ENCODE results near the gene C2orf74. TPM values are rescaled to one million over a fixed set of nuclear protein-coding genes. Genes with fewer than 3 reads are reported as not detected.
"Not testable (repeated sequence)": the region's sequence is repeated elsewhere in the genome, so short reads cannot be mapped to it uniquely, and the experiment has no call there.

Gene C2orf74
- 10 to 100 TPM; 12.6 to 12.7 TPM for total RNA-seq

GRCh38 chr2:61161888-61162287, at the start of gene C2orf74:
Gene C2orf74, plus strand, starts transcription at chr2:61162188. Its CDS starts 327 bp downstream, at chr2:61162515.
- Mint-ChIP-seq H3K27ac (peak within 1 kb of the TSS; percentile 26), H3K4me1 (ENCODE audit: low read depth) (no peaks in the 10 kb centered on the region), H3K36me3 (ENCODE audit: low read depth) (peaks cover 39% of the 10 kb centered on the region), H3K27me3 (ENCODE audit: low read depth) (no peaks in the 10 kb centered on the region), H3K4me3 (no peak within 1 kb of the TSS), H3K9me3 (peaks cover 10% of the 10 kb centered on the region)
- DNase-seq, result no peak
- intact Hi-C loops (cut with micrococcal nuclease), result no loop called here
- CTCF ChIA-PET, result no interaction called here

DNA sequence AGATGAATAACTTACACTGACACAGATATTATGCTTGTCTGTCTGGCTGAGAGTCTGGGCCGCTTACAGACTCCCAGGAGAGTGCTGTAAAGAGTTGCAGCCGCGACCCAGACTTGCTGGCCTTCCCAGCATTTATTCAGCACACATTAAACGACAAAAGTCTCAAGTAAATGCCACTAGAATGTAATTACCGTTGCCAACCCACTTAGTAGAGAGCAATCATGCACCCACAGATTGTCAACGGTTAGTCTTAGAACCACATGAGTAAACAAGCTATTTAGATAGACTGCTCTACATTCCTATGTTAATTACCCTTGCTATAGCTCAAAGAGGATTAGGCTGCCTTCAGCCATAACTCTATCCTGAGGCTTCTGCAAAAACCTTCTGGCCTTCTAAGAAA, 47.8 kb upstream of the C2orf74 start:
- Mint-ChIP-seq H3K27me3 (ENCODE audit: low read depth) (no peaks in the 10 kb centered on the region), H3K27ac (no peak overlapping the region)

GRCh38 chr2:61116302-61116701, 45.7 kb upstream of the C2orf74 start:
- no peak overlapping the region for H3K4me3 Mint-ChIP-seq
- H3K9me3 Mint-ChIP-seq, result peaks cover 8% of the 10 kb centered on the region
- no peak for DNase-seq
- peaks cover 2% of the 10 kb centered on the region for H3K4me1 Mint-ChIP-seq (ENCODE audit: low read depth)
- intact Hi-C loops (cut with micrococcal nuclease), result no loop called here
- no peaks in the 10 kb centered on the region for H3K27me3 Mint-ChIP-seq (ENCODE audit: low read depth)
- H3K27ac Mint-ChIP-seq, result no peak overlapping the region
- CTCF ChIA-PET, result no interaction called here
- peaks cover 6% of the 10 kb centered on the region for H3K36me3 Mint-ChIP-seq (ENCODE audit: low read depth)

More for the DNA sequence above, 47.8 kb upstream of the C2orf74 start:
- Mint-ChIP-seq H3K9me3 (peaks cover 8% of the 10 kb centered on the region), H3K4me3 (no peak overlapping the region), H3K4me1 (ENCODE audit: low read depth) (peaks cover 2% of the 10 kb centered on the region), H3K36me3 (ENCODE audit: low read depth) (peaks cover 6% of the 10 kb centered on the region)
- intact Hi-C loops (cut with micrococcal nuclease), result no loop called here
- CTCF ChIA-PET, result no interaction called here
- no peak for DNase-seq

DNA sequence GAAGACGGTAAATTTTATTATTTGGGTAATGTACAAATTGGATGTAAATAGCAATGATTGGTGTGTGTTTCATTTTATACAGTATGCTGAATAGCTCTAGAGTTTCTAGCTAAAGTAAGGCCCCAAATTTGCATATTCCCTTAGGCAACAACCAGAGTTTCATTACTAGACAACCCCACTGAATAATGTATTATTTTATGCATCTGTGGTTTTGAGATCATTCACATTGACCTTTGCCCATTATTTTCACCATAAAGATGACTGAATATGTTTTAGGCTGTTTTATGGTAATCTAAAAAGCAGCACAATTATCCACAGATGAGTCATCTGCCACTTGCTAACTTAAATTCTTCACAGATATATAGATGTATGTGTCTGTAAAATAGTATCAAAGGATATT, 44.5 kb upstream of the C2orf74 start:
- no peaks in the 10 kb centered on the region for H3K27me3 Mint-ChIP-seq (ENCODE audit: low read depth)
- intact Hi-C loops (cut with micrococcal nuclease), result no loop called here
- DNase-seq, result no peak
- no peak overlapping the region for H3K4me3 Mint-ChIP-seq
- peaks cover 2% of the 10 kb centered on the region for H3K4me1 Mint-ChIP-seq (ENCODE audit: low read depth)
- H3K27ac Mint-ChIP-seq, result no peak overlapping the region
- H3K36me3 Mint-ChIP-seq (ENCODE audit: low read depth), result peaks cover 6% of the 10 kb centered on the region
- peaks cover 8% of the 10 kb centered on the region for H3K9me3 Mint-ChIP-seq
- CTCF ChIA-PET, result no interaction called here

- H3K4me3 Mint-ChIP-seq, result no peak overlapping the region
- H3K27ac Mint-ChIP-seq, result no peak overlapping the region
- intact Hi-C loops (cut with micrococcal nuclease), result no loop called here
- CTCF ChIA-PET, result interaction anchor here (0.7 to 2.6 kb wide), 4 partner anchors 10 to 91 kb away, joined by 4 to 9 read pairs (median 5); no protein-coding TSS in a partner anchor
- H3K36me3 Mint-ChIP-seq (ENCODE audit: low read depth), result no peaks in the 10 kb centered on the region
- peaks cover 2% of the 10 kb centered on the region for H3K9me3 Mint-ChIP-seq
- no peaks in the 10 kb centered on the region for H3K4me1 Mint-ChIP-seq (ENCODE audit: low read depth)
- DNase-seq, result no peak
- H3K27me3 Mint-ChIP-seq (ENCODE audit: low read depth), result no peaks in the 10 kb centered on the region
Observed at GRCh38 chr2:61125123-61125710, 36.8 kb upstream of the C2orf74 start.

- Mint-ChIP-seq H3K4me1 (ENCODE audit: low read depth) (no peaks in the 10 kb centered on the region), H3K9me3 (peaks cover 2% of the 10 kb centered on the region), H3K27me3 (ENCODE audit: low read depth) (no peaks in the 10 kb centered on the region), H3K4me3 (no peak overlapping the region), H3K27ac (no peak overlapping the region), H3K36me3 (ENCODE audit: low read depth) (no peaks in the 10 kb centered on the region)
- intact Hi-C loops (cut with micrococcal nuclease), result no loop called here
- CTCF ChIA-PET, result interaction anchor here (1.1 to 2.6 kb wide), 2 partner anchors 9 to 31 kb away, joined by 4 to 9 read pairs; no protein-coding TSS in a partner anchor
- no peak for DNase-seq
Observed at GRCh38 chr2:61125798-61126197, 36.2 kb upstream of the C2orf74 start.

- intact Hi-C loops (cut with micrococcal nuclease); H3K9me3 Mint-ChIP-seq; DNase-seq; H3K27me3 Mint-ChIP-seq (ENCODE audit: low read depth); H3K4me3 Mint-ChIP-seq; H3K36me3 Mint-ChIP-seq (ENCODE audit: low read depth); H3K4me1 Mint-ChIP-seq (ENCODE audit: low read depth); H3K27ac Mint-ChIP-seq: not testable (repeated sequence)
- CTCF ChIA-PET, result interaction anchor here (0.6 to 1.1 kb wide), 3 partner anchors 10 to 665 kb away, joined by 3 to 5 read pairs (median 4); no protein-coding TSS in a partner anchor
Observed at GRCh38 chr2:61128122-61128521, 33.9 kb upstream of the C2orf74 start.

- Mint-ChIP-seq H3K9me3 (no peaks in the 10 kb centered on the region), H3K27me3 (ENCODE audit: low read depth) (no peaks in the 10 kb centered on the region), H3K4me3 (no peak overlapping the region), H3K36me3 (ENCODE audit: low read depth) (no peaks in the 10 kb centered on the region), H3K4me1 (ENCODE audit: low read depth) (peaks cover 2% of the 10 kb centered on the region), H3K27ac (no peak overlapping the region)
- CTCF ChIA-PET, result interaction anchor here (2.1 kb wide), 1 partner anchor 10 kb away, joined by 9 read pairs; no protein-coding TSS in a partner anchor
- intact Hi-C loops (cut with micrococcal nuclease), result loop anchor here (2.0 kb wide), 1 partner anchor 501 kb away; no protein-coding TSS in a partner anchor
- no peak for DNase-seq
Observed at GRCh38 chr2:61134141-61134540, 27.8 kb upstream of the C2orf74 start.

- intact Hi-C loops (cut with micrococcal nuclease), result loop anchor here (1.0 to 5.0 kb wide), 5 partner anchors 284 to 777 kb away; no protein-coding TSS in a partner anchor
- no peaks in the 10 kb centered on the region for H3K36me3 Mint-ChIP-seq (ENCODE audit: low read depth)
Observed at GRCh38 chr2:61135510-61135909, 26.5 kb upstream of the C2orf74 start.

DNA sequence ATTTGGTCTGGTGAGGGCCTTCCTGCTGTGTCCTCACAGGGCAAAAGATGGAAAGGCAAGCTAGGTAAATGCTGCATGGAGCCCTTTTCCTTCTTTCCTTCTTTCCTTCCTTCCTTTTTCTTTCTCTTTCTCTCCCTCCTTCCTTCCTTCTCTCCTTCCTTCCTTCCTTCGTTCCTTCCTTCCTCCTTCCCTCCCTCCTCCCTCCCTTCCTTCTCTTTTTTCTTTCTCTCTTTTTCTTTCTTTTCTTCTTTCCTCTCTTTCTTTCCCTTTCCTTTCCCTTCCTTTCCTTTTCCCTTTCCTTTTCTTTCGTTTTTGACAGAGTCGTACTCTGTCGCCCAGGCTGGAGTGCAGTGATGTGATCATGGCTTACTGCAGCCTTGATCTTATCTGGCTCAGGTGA, 23.1 kb upstream of the C2orf74 start:
- H3K9me3 Mint-ChIP-seq, result no peaks in the 10 kb centered on the region
- intact Hi-C loops (cut with micrococcal nuclease), result loop anchor here (5.0 kb wide), 1 partner anchor 773 kb away; no protein-coding TSS in a partner anchor
- no peaks in the 10 kb centered on the region for H3K27me3 Mint-ChIP-seq (ENCODE audit: low read depth)
- H3K36me3 Mint-ChIP-seq (ENCODE audit: low read depth), result no peaks in the 10 kb centered on the region
- no peak overlapping the region for H3K4me3 Mint-ChIP-seq
- no peak for DNase-seq
- CTCF ChIA-PET, result no interaction called here
- H3K4me1 Mint-ChIP-seq (ENCODE audit: low read depth), result peaks cover 2% of the 10 kb centered on the region
- H3K27ac Mint-ChIP-seq, result no peak overlapping the region

More at GRCh38 chr2:61135510-61135909, 26.5 kb upstream of the C2orf74 start:
- Mint-ChIP-seq H3K27me3 (ENCODE audit: low read depth) (no peaks in the 10 kb centered on the region), H3K27ac (no peak overlapping the region), H3K4me3 (no peak overlapping the region), H3K9me3 (no peaks in the 10 kb centered on the region), H3K4me1 (ENCODE audit: low read depth) (peaks cover 2% of the 10 kb centered on the region)
- peak; percentile 17 for DNase-seq
- CTCF ChIA-PET, result interaction anchor here (0.5 to 2.1 kb wide), 5 partner anchors 10 to 509 kb away, joined by 3 to 9 read pairs (median 3); no protein-coding TSS in a partner anchor

- H3K27ac Mint-ChIP-seq, result no peak overlapping the region
- H3K4me3 Mint-ChIP-seq, result no peak overlapping the region
- H3K4me1 Mint-ChIP-seq (ENCODE audit: low read depth), result peaks cover 6% of the 10 kb centered on the region
- no peak for DNase-seq
- H3K27me3 Mint-ChIP-seq (ENCODE audit: low read depth), result no peaks in the 10 kb centered on the region
- peaks cover 4% of the 10 kb centered on the region for H3K36me3 Mint-ChIP-seq (ENCODE audit: low read depth)
- CTCF ChIA-PET, result no interaction called here
- no peaks in the 10 kb centered on the region for H3K9me3 Mint-ChIP-seq
- intact Hi-C loops (cut with micrococcal nuclease), result no loop called here
Observed at GRCh38 chr2:61141151-61141550, 20.8 kb upstream of the C2orf74 start.

- no peaks in the 10 kb centered on the region for H3K27me3 Mint-ChIP-seq (ENCODE audit: low read depth)
- H3K36me3 Mint-ChIP-seq (ENCODE audit: low read depth), result peaks cover 8% of the 10 kb centered on the region
- intact Hi-C loops (cut with micrococcal nuclease), result loop anchor here (1.0 to 5.0 kb wide), 10 partner anchors 33 to 710 kb away; partner anchors contain the start of genes FAM161A, PAPOLG, PEX13 and SANBR
- DNase-seq, result peak; percentile 97
- H3K27ac Mint-ChIP-seq, result peak overlapping the region; percentile 85
- no peaks in the 10 kb centered on the region for H3K9me3 Mint-ChIP-seq
- H3K4me1 Mint-ChIP-seq (ENCODE audit: low read depth), result peaks cover 6% of the 10 kb centered on the region
- H3K4me3 Mint-ChIP-seq, result peak overlapping the region; percentile 92
- CTCF ChIA-PET, result interaction anchor here (0.7 to 1.4 kb wide), 2 partner anchors 9 to 646 kb away, joined by 3 to 4 read pairs; no protein-coding TSS in a partner anchor
Observed at GRCh38 chr2:61144697-61145268, 17.2 kb upstream of the C2orf74 start.
